Immature natural killer cell (primary cell): ENCODE data around the gene PREPL. TPM values are rescaled to one million over a fixed set of nuclear protein-coding genes. Genes with fewer than 3 reads are reported as not detected.

Experiments
- DNase-seq, 3 donors: peaks; one replicate each; pipeline ENCODE4 v3.0.0; 2022; ENCODE audit warnings: mixed read lengths in 1 of 3
- H3K27ac Mint-ChIP-seq, 6 donors: one replicate each; pipeline ENCODE4 v1.8.0; 2020; ENCODE audit warnings: mixed read lengths in 6 of 6, mild to moderate bottlenecking in 5 of 6, inconsistent platforms in 4 of 6, moderate library complexity in 3 of 6
- H3K27me3 Mint-ChIP-seq, 3 donors: one replicate each; pipeline ENCODE4 v1.8.0; 2020 to 2021; ENCODE audit warnings: low read depth in 3 of 3, mild to moderate bottlenecking in 3 of 3, mixed read lengths in 3 of 3, moderate library complexity in 3 of 3, inconsistent platforms in 1 of 3
- H3K36me3 Mint-ChIP-seq, 3 donors: one replicate each; pipeline ENCODE4 v1.8.0; 2020; ENCODE audit warnings: mixed read lengths in 3 of 3, inconsistent platforms in 2 of 3, mild to moderate bottlenecking in 2 of 3
- H3K4me1 Mint-ChIP-seq, 2 donors: one replicate each; pipeline ENCODE4 v1.8.0; 2020; ENCODE audit warnings: inconsistent platforms in 2 of 2, mild to moderate bottlenecking in 2 of 2, mixed read lengths in 2 of 2, moderate library complexity in 1 of 2
- H3K4me3 Mint-ChIP-seq, 5 donors: one replicate each; pipeline ENCODE4 v1.8.0; 2020; ENCODE audit warnings: mild to moderate bottlenecking in 5 of 5, mixed read lengths in 5 of 5, inconsistent platforms in 3 of 5, moderate library complexity in 3 of 5
- H3K9me3 Mint-ChIP-seq, 6 donors: one replicate each; pipeline ENCODE4 v1.8.0; 2020; ENCODE audit warnings: mild to moderate bottlenecking in 6 of 6, mixed read lengths in 6 of 6, inconsistent platforms in 4 of 6, moderate library complexity in 3 of 6
- polyA plus RNA-seq, 3 donors: library from polyadenylated mRNA; unstranded; fragments of 300-500 nt; fragmentation: Illumina TruSeq; gene quantifications; one replicate each; pipeline ENCODE4 v1.2.3, GENCODE V29; 2021

The PREPL gene
- polyA plus RNA-seq, 3 donors from 2014 or later = 14.5 to 17.5 (median 14.9) TPM

- Mint-ChIP-seq H3K4me3 (no peak overlapping the region), H3K4me1 (peaks cover 11 to 15% of the 10 kb centered on the region in 2 donors), H3K27ac (no peak overlapping the region), H3K27me3 (peaks cover 0 to 3% (median 1%) of the 10 kb centered on the region in 3 donors), H3K9me3 (peaks cover 0 to 5% (median 0%) of the 10 kb centered on the region in 6 donors), H3K36me3 (no peaks in the 10 kb centered on the region)
- DNase-seq = no peak
These were observed 60.2 kb downstream of the PREPL start for GRCh38 chr2:44301111-44301510.

- H3K36me3 Mint-ChIP-seq = no peaks in the 10 kb centered on the region
- no peak overlapping the region for H3K27ac Mint-ChIP-seq
- no peak for DNase-seq
- no peak overlapping the region for H3K4me3 Mint-ChIP-seq
- no peaks in the 10 kb centered on the region for H3K9me3 Mint-ChIP-seq
- H3K27me3 Mint-ChIP-seq = peaks cover 0 to 3% (median 0%) of the 10 kb centered on the region in 3 donors
- peaks cover 15 to 20% of the 10 kb centered on the region in 2 donors for H3K4me1 Mint-ChIP-seq
These were observed 61.7 kb downstream of the PREPL start for GRCh38 chr2:44299635-44300034.

GRCh38 chr2:44297431-44297830, 63.9 kb downstream of the PREPL start:
- peaks cover 0 to 1% (median under 1%) of the 10 kb centered on the region in 3 donors for H3K27me3 Mint-ChIP-seq
- DNase-seq = no peak
- no peaks in the 10 kb centered on the region for H3K9me3 Mint-ChIP-seq
- H3K36me3 Mint-ChIP-seq = no peaks in the 10 kb centered on the region
- no peak overlapping the region for H3K4me3 Mint-ChIP-seq
- H3K4me1 Mint-ChIP-seq = peaks cover 15 to 20% of the 10 kb centered on the region in 2 donors
- H3K27ac Mint-ChIP-seq = no peak overlapping the region

- peak overlapping the region in 1 of 6 donors; percentile 64 for H3K27ac Mint-ChIP-seq
- DNase-seq = no peak
- H3K4me3 Mint-ChIP-seq = no peak overlapping the region
- H3K9me3 Mint-ChIP-seq = no peaks in the 10 kb centered on the region
- H3K27me3 Mint-ChIP-seq = peaks cover 0 to 2% (median 1%) of the 10 kb centered on the region in 3 donors
- no peaks in the 10 kb centered on the region for H3K36me3 Mint-ChIP-seq
- peaks cover 15 to 20% of the 10 kb centered on the region in 2 donors for H3K4me1 Mint-ChIP-seq
These were observed 64.6 kb downstream of the PREPL start for GRCh38 chr2:44296653-44297052.

GRCh38 chr2:44295633-44296359, 65.5 kb downstream of the PREPL start:
- DNase-seq = peak in 2 of 3 donors; percentile 3 to 6
- no peaks in the 10 kb centered on the region for H3K9me3 Mint-ChIP-seq
- no peak overlapping the region for H3K4me3 Mint-ChIP-seq
- peaks cover 15 to 20% of the 10 kb centered on the region in 2 donors for H3K4me1 Mint-ChIP-seq
- peaks cover 0 to 2% (median 1%) of the 10 kb centered on the region in 3 donors for H3K27me3 Mint-ChIP-seq
- H3K36me3 Mint-ChIP-seq = no peaks in the 10 kb centered on the region
- peak overlapping the region in 2 of 6 donors; percentile 18 to 37 for H3K27ac Mint-ChIP-seq

GRCh38 chr2:44295113-44295512, 66.2 kb downstream of the PREPL start:
- H3K27me3 Mint-ChIP-seq = peaks cover 0 to 2% (median 1%) of the 10 kb centered on the region in 3 donors
- no peak for DNase-seq
- no peaks in the 10 kb centered on the region for H3K9me3 Mint-ChIP-seq
- no peaks in the 10 kb centered on the region for H3K36me3 Mint-ChIP-seq
- H3K4me1 Mint-ChIP-seq = peaks cover 15 to 20% of the 10 kb centered on the region in 2 donors
- H3K27ac Mint-ChIP-seq = no peak overlapping the region
- no peak overlapping the region for H3K4me3 Mint-ChIP-seq

- DNase-seq = no peak
- H3K36me3 Mint-ChIP-seq = no peaks in the 10 kb centered on the region
- H3K9me3 Mint-ChIP-seq = no peaks in the 10 kb centered on the region
- H3K27ac Mint-ChIP-seq = no peak overlapping the region
- peaks cover 0 to 2% (median 2%) of the 10 kb centered on the region in 3 donors for H3K27me3 Mint-ChIP-seq
- no peak overlapping the region for H3K4me3 Mint-ChIP-seq
- H3K4me1 Mint-ChIP-seq = peaks cover 9 to 10% of the 10 kb centered on the region in 2 donors
These were observed 69.7 kb downstream of the PREPL start for GRCh38 chr2:44291281-44292248.

- no peaks in the 10 kb centered on the region for H3K4me1 Mint-ChIP-seq
- H3K9me3 Mint-ChIP-seq = no peaks in the 10 kb centered on the region
- H3K27me3 Mint-ChIP-seq = peaks cover 0 to 2% (median 2%) of the 10 kb centered on the region in 3 donors
- no peak overlapping the region for H3K27ac Mint-ChIP-seq
- H3K36me3 Mint-ChIP-seq = no peaks in the 10 kb centered on the region
- DNase-seq = no peak
- no peak overlapping the region for H3K4me3 Mint-ChIP-seq
These were observed 71.0 kb downstream of the PREPL start for GRCh38 chr2:44290261-44290660.

GRCh38 chr2:44286884-44287638, 74.2 kb downstream of the PREPL start:
- H3K4me3 Mint-ChIP-seq = no peak overlapping the region
- H3K27me3 Mint-ChIP-seq = peaks cover 0 to 2% (median 2%) of the 10 kb centered on the region in 3 donors
- H3K27ac Mint-ChIP-seq = no peak overlapping the region
- H3K36me3 Mint-ChIP-seq = peaks cover 0 to 7% (median 0%) of the 10 kb centered on the region in 3 donors
- no peak for DNase-seq
- H3K4me1 Mint-ChIP-seq = no peaks in the 10 kb centered on the region
- H3K9me3 Mint-ChIP-seq = no peaks in the 10 kb centered on the region

GRCh38 chr2:44286119-44286883, 75.0 kb downstream of the PREPL start:
- peaks cover 0 to 2% (median 2%) of the 10 kb centered on the region in 3 donors for H3K27me3 Mint-ChIP-seq
- peaks cover 0 to 8% (median 0%) of the 10 kb centered on the region in 3 donors for H3K36me3 Mint-ChIP-seq
- no peaks in the 10 kb centered on the region for H3K4me1 Mint-ChIP-seq
- H3K9me3 Mint-ChIP-seq = no peaks in the 10 kb centered on the region
- H3K27ac Mint-ChIP-seq = no peak overlapping the region
- H3K4me3 Mint-ChIP-seq = no peak overlapping the region
- DNase-seq = no peak

GRCh38 chr2:44285174-44285573, 76.1 kb downstream of the PREPL start:
- no peak overlapping the region for H3K27ac Mint-ChIP-seq
- peaks cover 0 to 8% (median 0%) of the 10 kb centered on the region in 3 donors for H3K36me3 Mint-ChIP-seq
- H3K4me3 Mint-ChIP-seq = no peak overlapping the region
- H3K4me1 Mint-ChIP-seq = no peaks in the 10 kb centered on the region
- DNase-seq = no peak
- peaks cover 0 to 2% (median 2%) of the 10 kb centered on the region in 3 donors for H3K27me3 Mint-ChIP-seq
- H3K9me3 Mint-ChIP-seq = no peaks in the 10 kb centered on the region

- no peak overlapping the region for H3K27ac Mint-ChIP-seq
- H3K36me3 Mint-ChIP-seq = peaks cover 0 to 8% (median 0%) of the 10 kb centered on the region in 3 donors
- peaks cover 0 to 2% (median 0%) of the 10 kb centered on the region in 3 donors for H3K27me3 Mint-ChIP-seq
- no peaks in the 10 kb centered on the region for H3K9me3 Mint-ChIP-seq
- H3K4me1 Mint-ChIP-seq = no peaks in the 10 kb centered on the region
- no peak for DNase-seq
- no peak overlapping the region for H3K4me3 Mint-ChIP-seq
These were observed 78.1 kb downstream of the PREPL start for GRCh38 chr2:44283116-44283666.
